Heart left ventricle (tissue), 13 donors: Measurements from ENCODE around the gene TARBP2.

Experiments used
- CTCF ChIP-seq, 12 donors: fragments of 200-600 bp; sonication (generic) in 4 of 12; IDR thresholded peaks; one replicate each; pipeline versions ENCODE4 v1.5.0 to v1.8.0; 2018 to 2022; ENCODE audit warnings: antibody characterized with exemption in 12 of 12, mild to moderate bottlenecking in 5 of 12
- POLR2A ChIP-seq, 2 donors: fragments of 450-650 bp; IDR thresholded peaks; one replicate each; pipeline ENCODE4 v1.6.1; 2017; ENCODE audit warnings: antibody characterized with exemption in 2 of 2, mild to moderate bottlenecking in 2 of 2, moderate library complexity in 2 of 2
- donor health status: ischemic (EF 13 %, LVEDD 7.1; RV severe dilation, severe dysfunction).
- donor health status: DM: no; HTN: yes; CAD: no.
- donor health status: DM: no; HTN: no; CAD: no.
- donor health status: ischemic (EF 25% LVEDD 6.9; RV normal size, moderate dysfunction).
- donor health status: ischemic (EF 25% LVEDD 5.7; RV mildly dilated, moderate dysfunction).
- donor health status: ischemic (EF 35%, LVEDD 5.7; RV mildly dilated, moderate dysfunction).
- donor health status: nonischemic (EF 11% LVEDD 7.7; RV severe dilation, severe dysfunction).
- donor health status: DM: yes; HTN: yes; CAD: no.
- donor health status: PGD.
- donor health status: ischemic (EF 29% LVEDD 5.4; RV normal size, mild dysfunction).
- donor health status: nonischemic (EF 23%, LVEDD 6.1; RV moderate dilation, normal function).

GRCh38 chr12:53536962-53537361, 35.9 kb downstream of the TARBP2 start:
- TF ChIP-seq CTCF (IDR thresholded peaks at IDR 0.05) (no peak), POLR2A (IDR thresholded peaks at IDR 0.05) (no peak)
